Measurements from ENCODE around the gene CCDC122.

GRCh38 chr13:43876366-43876765 lies 3.2 kb downstream of the CCDC122 start:
- TF ChIP-seq CTCF (IDR thresholded peaks at IDR 0.05) (no peak), POLR2A (IDR thresholded peaks at IDR 0.05) (no peak)
